ENCODE data around the gene RBM42. TPM values are rescaled to one million over a fixed set of nuclear protein-coding genes. Genes with fewer than 3 reads are reported as not detected.

The RBM42 gene
- total and polyA plus RNA-seq, 2 of the 13 experiments (the other 11 are each of a cell fraction or from before 2014, with no cell fraction given) = 27.2 to 55.3 TPM

- peak; percentile 98 for TF ChIP-seq RFXAP (CRISPR knock-in tag; IDR thresholded peaks at IDR 0.05; ENCODE audit: borderline replicate concordance)
- no peak for TF ChIP-seq ZNF431 (CRISPR knock-in tag; IDR thresholded peaks at IDR 0.05; ENCODE audit: borderline replicate concordance, low read depth)
- TF ChIP-seq NAIF1 (CRISPR knock-in tag; IDR thresholded peaks at IDR 0.05; ENCODE audit: borderline replicate concordance) = no peak
- TF ChIP-seq, protein P1, sequence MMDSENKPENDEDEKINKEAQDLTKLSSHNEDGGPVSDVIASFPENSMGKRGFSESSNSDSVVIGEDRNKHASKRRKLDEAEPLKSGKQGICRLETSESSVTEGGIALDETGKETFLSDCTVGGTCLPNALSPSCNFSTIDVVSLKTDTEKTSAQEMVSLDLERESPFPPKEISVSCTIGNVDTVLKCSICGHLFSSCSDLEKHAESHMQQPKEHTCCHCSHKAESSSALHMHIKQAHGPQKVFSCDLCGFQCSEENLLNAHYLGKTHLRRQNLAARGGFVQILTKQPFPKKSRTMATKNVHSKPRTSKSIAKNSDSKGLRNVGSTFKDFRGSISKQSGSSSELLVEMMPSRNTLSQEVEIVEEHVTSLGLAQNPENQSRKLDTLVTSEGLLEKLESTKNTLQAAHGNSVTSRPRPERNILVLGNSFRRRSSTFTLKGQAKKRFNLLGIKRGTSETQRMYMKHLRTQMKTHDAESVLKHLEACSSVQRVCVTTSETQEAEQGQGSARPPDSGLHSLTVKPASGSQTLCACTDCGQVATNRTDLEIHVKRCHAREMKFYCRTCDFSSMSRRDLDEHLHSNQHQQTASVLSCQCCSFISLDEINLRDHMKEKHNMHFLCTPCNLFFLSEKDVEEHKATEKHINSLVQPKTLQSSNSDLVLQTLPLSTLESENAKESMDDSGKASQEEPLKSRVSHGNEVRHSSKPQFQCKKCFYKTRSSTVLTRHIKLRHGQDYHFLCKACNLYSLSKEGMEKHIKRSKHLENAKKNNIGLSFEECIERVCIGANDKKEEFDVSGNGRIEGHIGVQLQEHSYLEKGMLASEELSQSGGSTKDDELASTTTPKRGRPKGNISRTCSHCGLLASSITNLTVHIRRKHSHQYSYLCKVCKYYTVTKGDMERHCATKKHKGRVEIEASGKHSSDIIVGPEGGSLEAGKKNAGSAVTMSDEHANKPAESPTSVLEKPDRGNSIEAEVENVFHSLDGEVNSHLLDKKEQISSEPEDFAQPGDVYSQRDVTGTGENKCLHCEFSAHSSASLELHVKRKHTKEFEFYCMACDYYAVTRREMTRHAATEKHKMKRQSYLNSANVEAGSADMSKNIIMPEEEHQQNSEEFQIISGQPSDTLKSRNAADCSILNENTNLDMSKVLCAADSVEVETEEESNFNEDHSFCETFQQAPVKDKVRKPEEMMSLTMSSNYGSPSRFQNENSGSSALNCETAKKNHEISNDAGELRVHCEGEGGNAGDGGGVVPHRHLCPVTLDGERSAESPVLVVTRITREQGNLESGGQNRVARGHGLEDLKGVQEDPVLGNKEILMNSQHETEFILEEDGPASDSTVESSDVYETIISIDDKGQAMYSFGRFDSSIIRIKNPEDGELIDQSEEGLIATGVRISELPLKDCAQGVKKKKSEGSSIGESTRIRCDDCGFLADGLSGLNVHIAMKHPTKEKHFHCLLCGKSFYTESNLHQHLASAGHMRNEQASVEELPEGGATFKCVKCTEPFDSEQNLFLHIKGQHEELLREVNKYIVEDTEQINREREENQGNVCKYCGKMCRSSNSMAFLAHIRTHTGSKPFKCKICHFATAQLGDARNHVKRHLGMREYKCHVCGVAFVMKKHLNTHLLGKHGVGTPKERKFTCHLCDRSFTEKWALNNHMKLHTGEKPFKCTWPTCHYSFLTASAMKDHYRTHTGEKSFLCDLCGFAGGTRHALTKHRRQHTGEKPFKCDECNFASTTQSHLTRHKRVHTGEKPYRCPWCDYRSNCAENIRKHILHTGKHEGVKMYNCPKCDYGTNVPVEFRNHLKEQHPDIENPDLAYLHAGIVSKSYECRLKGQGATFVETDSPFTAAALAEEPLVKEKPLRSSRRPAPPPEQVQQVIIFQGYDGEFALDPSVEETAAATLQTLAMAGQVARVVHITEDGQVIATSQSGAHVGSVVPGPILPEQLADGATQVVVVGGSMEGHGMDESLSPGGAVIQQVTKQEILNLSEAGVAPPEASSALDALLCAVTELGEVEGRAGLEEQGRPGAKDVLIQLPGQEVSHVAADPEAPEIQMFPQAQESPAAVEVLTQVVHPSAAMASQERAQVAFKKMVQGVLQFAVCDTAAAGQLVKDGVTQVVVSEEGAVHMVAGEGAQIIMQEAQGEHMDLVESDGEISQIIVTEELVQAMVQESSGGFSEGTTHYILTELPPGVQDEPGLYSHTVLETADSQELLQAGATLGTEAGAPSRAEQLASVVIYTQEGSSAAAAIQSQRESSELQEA (CRISPR knock-in tag; IDR thresholded peaks at IDR 0.05; ENCODE audit: not compliant biosample characterization) = no peak
- TF ChIP-seq MIXL1 (CRISPR knock-in tag; IDR thresholded peaks at IDR 0.05) = peak; percentile 53; the same call in 1 of the 2 replicates
- TF ChIP-seq ZNF207 (IDR thresholded peaks at IDR 0.05; ENCODE audit: borderline replicate concordance) = no peak
- TF ChIP-seq PHF20 (CRISPR knock-in tag; IDR thresholded peaks at IDR 0.05) = peak; percentile 99
- peak; percentile 70; the same call in 1 of the 2 replicates for TF ChIP-seq EED (CRISPR knock-in tag; IDR thresholded peaks at IDR 0.05)
- peak; percentile 77 for TF ChIP-seq CHD2 (IDR thresholded peaks at IDR 0.05; ENCODE audit: low read depth, low read length)
- peak; percentile 56 for TF ChIP-seq GATAD2A (CRISPR knock-in tag; IDR thresholded peaks at IDR 0.05)
- 0 out of 2 replicates have a peak, but pooled peaks have one; percentile 8 for TF ChIP-seq NFKB2 (CRISPR knock-in tag; IDR thresholded peaks at IDR 0.05; ENCODE audit: borderline replicate concordance)
- TF ChIP-seq, protein P2, sequence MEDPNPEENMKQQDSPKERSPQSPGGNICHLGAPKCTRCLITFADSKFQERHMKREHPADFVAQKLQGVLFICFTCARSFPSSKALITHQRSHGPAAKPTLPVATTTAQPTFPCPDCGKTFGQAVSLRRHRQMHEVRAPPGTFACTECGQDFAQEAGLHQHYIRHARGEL (CRISPR knock-in tag; IDR thresholded peaks at IDR 0.05) = no peak
- no peak for TF ChIP-seq RAD51 (IDR thresholded peaks at IDR 0.05; ENCODE audit: borderline replicate concordance)
- TF ChIP-seq SMARCE1 (IDR thresholded peaks at IDR 0.05; ENCODE audit: borderline replicate concordance) = no peak
- peak; percentile 64 for TF ChIP-seq TBX2 (CRISPR knock-in tag; IDR thresholded peaks at IDR 0.05; ENCODE audit: borderline replicate concordance)
- TF ChIP-seq, protein P3, sequence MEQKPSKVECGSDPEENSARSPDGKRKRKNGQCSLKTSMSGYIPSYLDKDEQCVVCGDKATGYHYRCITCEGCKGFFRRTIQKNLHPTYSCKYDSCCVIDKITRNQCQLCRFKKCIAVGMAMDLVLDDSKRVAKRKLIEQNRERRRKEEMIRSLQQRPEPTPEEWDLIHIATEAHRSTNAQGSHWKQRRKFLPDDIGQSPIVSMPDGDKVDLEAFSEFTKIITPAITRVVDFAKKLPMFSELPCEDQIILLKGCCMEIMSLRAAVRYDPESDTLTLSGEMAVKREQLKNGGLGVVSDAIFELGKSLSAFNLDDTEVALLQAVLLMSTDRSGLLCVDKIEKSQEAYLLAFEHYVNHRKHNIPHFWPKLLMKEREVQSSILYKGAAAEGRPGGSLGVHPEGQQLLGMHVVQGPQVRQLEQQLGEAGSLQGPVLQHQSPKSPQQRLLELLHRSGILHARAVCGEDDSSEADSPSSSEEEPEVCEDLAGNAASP (CRISPR knock-in tag; IDR thresholded peaks at IDR 0.05; ENCODE audit: borderline replicate concordance) = 0 out of 2 replicates have a peak, but pooled peaks have one; percentile 26
- TF ChIP-seq HNRNPLL (IDR thresholded peaks at IDR 0.05; ENCODE audit: low read depth, low read length, poor library complexity, severe bottlenecking) = peak; percentile 63
- TF ChIP-seq, protein P4, sequence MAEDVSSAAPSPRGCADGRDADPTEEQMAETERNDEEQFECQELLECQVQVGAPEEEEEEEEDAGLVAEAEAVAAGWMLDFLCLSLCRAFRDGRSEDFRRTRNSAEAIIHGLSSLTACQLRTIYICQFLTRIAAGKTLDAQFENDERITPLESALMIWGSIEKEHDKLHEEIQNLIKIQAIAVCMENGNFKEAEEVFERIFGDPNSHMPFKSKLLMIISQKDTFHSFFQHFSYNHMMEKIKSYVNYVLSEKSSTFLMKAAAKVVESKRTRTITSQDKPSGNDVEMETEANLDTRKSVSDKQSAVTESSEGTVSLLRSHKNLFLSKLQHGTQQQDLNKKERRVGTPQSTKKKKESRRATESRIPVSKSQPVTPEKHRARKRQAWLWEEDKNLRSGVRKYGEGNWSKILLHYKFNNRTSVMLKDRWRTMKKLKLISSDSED (CRISPR knock-in tag; IDR thresholded peaks at IDR 0.05) = no peak
- TF ChIP-seq NR2F6 (IDR thresholded peaks at IDR 0.05) = peak; percentile 41; the same call in 1 of the 2 replicates
- TF ChIP-seq NR2F6 (CRISPR knock-in tag; IDR thresholded peaks at IDR 0.05) = peak; percentile 33; the same call in 1 of the 2 replicates
Measured at GRCh38 chr19:35628565-35629331, at the start of gene RBM42 (continued).
